NOMO-1 treated with dmso at 0.1 percent for 144 hours (cell line): ENCODE measurements around the gene DDHD1.
"Not testable (repeated sequence)": the region's sequence is repeated elsewhere in the genome, so short reads cannot be mapped to it uniquely, and the experiment has no call there.

Source experiments
- DNase-seq: peaks from one replicate; lab custom pipeline; 2025; ENCODE audit not compliant: unreplicated experiment; lab: John Stamatoyannopoulos, UW

Gene DDHD1

GRCh38 chr14:53152184-53152886 is 788 bp downstream of the DDHD1 start:
- no peak for DNase-seq

GRCh38 chr14:53151523-53152183 is 1.5 kb downstream of the DDHD1 start:
- no peak for DNase-seq

GRCh38 chr14:53149668-53150316 is 3.3 kb downstream of the DDHD1 start:
- no peak for DNase-seq

- DNase-seq, result no peak
Observed at GRCh38 chr14:53148671-53149070, 4.5 kb downstream of the DDHD1 start.

GRCh38 chr14:53147893-53148292 is 5.2 kb downstream of the DDHD1 start:
- DNase-seq, result no peak

- no peak for DNase-seq
Observed at GRCh38 chr14:53147208-53147607, 5.9 kb downstream of the DDHD1 start.

- DNase-seq, result no peak
Observed at GRCh38 chr14:53146739-53147138, 6.4 kb downstream of the DDHD1 start.

GRCh38 chr14:53144244-53144643 is 8.9 kb downstream of the DDHD1 start:
- DNase-seq, result no peak

- DNase-seq, result no peak
Observed at GRCh38 chr14:53140585-53140984, 12.5 kb downstream of the DDHD1 start.

GRCh38 chr14:53137568-53138203 is 15.4 kb downstream of the DDHD1 start:
- no peak for DNase-seq

GRCh38 chr14:53130491-53130890 is 22.6 kb downstream of the DDHD1 start:
- not testable (repeated sequence) for DNase-seq

- no peak for DNase-seq
Observed at GRCh38 chr14:53128303-53129028, 24.7 kb downstream of the DDHD1 start.

- DNase-seq, result no peak
Observed at GRCh38 chr14:53127832-53128231, 25.3 kb downstream of the DDHD1 start.

GRCh38 chr14:53127151-53127550 is 26.0 kb downstream of the DDHD1 start:
- no peak for DNase-seq

- DNase-seq, result no peak
Observed at GRCh38 chr14:53126731-53127130, 26.4 kb downstream of the DDHD1 start.

- no peak for DNase-seq
Observed at GRCh38 chr14:53124786-53125185, 28.3 kb downstream of the DDHD1 start.

GRCh38 chr14:53121419-53121818 is 31.7 kb downstream of the DDHD1 start:
- DNase-seq, result not testable (repeated sequence)

- not testable (repeated sequence) for DNase-seq
Observed at GRCh38 chr14:53117479-53117878, 35.6 kb downstream of the DDHD1 start.

- no peak for DNase-seq
Observed at GRCh38 chr14:53113989-53114388, 39.1 kb downstream of the DDHD1 start.

- DNase-seq, result no peak
Observed at GRCh38 chr14:53110096-53110495, 43.0 kb downstream of the DDHD1 start.
